ENCODE data around the gene CDK15. TPM values are rescaled to one million over a fixed set of nuclear protein-coding genes. Genes with fewer than 3 reads are reported as not detected.
A peak's percentile ranks its signal among the peaks of the same experiment; 100 is the strongest.
"Not testable (repeated sequence)": the region's sequence is repeated elsewhere in the genome, so short reads cannot be mapped to it uniquely, and the experiment has no call there.

The CDK15 gene
- total RNA-seq, 1 donor from 2014 or later = 0.70 TPM

- not testable (repeated sequence) for H3K36me3 Mint-ChIP-seq (ENCODE audit: unreplicated experiment); DNase-seq (ENCODE audit: extremely low spot score, unreplicated experiment); H3K27me3 Mint-ChIP-seq (ENCODE audit: unreplicated experiment); H3K4me3 Mint-ChIP-seq (ENCODE audit: unreplicated experiment); H3K9me3 Mint-ChIP-seq (ENCODE audit: unreplicated experiment)
- TF ChIP-seq, protein P1, sequence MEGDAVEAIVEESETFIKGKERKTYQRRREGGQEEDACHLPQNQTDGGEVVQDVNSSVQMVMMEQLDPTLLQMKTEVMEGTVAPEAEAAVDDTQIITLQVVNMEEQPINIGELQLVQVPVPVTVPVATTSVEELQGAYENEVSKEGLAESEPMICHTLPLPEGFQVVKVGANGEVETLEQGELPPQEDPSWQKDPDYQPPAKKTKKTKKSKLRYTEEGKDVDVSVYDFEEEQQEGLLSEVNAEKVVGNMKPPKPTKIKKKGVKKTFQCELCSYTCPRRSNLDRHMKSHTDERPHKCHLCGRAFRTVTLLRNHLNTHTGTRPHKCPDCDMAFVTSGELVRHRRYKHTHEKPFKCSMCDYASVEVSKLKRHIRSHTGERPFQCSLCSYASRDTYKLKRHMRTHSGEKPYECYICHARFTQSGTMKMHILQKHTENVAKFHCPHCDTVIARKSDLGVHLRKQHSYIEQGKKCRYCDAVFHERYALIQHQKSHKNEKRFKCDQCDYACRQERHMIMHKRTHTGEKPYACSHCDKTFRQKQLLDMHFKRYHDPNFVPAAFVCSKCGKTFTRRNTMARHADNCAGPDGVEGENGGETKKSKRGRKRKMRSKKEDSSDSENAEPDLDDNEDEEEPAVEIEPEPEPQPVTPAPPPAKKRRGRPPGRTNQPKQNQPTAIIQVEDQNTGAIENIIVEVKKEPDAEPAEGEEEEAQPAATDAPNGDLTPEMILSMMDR (IDR thresholded peaks at IDR 0.05) = peak; percentile 57
- H3K27ac Mint-ChIP-seq (ENCODE audit: unreplicated experiment) = peak overlapping the region; percentile 92
- peaks cover 31% of the 10 kb centered on the region for H3K4me1 Mint-ChIP-seq (ENCODE audit: unreplicated experiment)
These were observed 7.4 kb upstream of the CDK15 start for GRCh38 chr2:201798914-201799285.

DNA sequence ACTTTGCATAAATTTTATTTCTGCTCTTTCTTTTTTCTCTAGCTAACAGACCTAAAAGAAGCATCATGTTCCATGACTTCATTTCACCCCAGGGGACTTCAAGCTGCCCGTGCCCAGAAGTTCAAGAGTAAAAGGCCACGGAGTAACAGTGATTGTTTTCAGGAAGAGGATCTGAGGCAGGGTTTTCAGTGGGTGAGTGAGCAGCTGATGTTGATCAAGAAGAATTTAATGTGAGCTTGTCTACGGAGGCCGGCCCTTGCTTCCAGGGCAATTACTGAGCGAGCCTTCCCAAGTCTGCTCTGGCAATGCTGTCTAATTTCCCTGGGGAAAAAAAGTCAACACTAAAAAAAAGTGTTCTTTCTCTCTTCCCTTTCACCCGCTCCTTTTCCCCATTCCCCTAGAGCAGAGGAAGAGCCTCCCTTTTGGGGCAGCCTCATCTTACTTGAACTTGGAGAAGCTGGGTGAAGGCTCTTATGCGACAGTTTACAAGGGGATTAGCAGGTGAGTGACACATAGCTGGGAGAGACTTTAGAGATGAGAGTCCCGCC is 1.2 kb downstream of the CDK15 start:
- DNase-seq (ENCODE audit: extremely low spot score, unreplicated experiment) = no peak
- H3K9me3 Mint-ChIP-seq (ENCODE audit: unreplicated experiment) = peaks cover under 1% of the 10 kb centered on the region
- H3K4me1 Mint-ChIP-seq (ENCODE audit: unreplicated experiment) = peaks cover 26% of the 10 kb centered on the region

GRCh38 chr2:201808027-201808426 is 1.7 kb downstream of the CDK15 start:
- Mint-ChIP-seq H3K27ac (ENCODE audit: unreplicated experiment) (peak overlapping the region; percentile 90), H3K36me3 (ENCODE audit: unreplicated experiment) (no peaks in the 10 kb centered on the region), H3K9me3 (ENCODE audit: unreplicated experiment) (no peaks in the 10 kb centered on the region), H3K27me3 (ENCODE audit: unreplicated experiment) (no peaks in the 10 kb centered on the region), H3K4me3 (ENCODE audit: unreplicated experiment) (peak overlapping the region; percentile 51), H3K4me1 (ENCODE audit: unreplicated experiment) (peaks cover 26% of the 10 kb centered on the region)
- TF ChIP-seq, protein P1 (IDR thresholded peaks at IDR 0.05) = no peak
- no peak for DNase-seq (ENCODE audit: extremely low spot score, unreplicated experiment)

More for the DNA sequence above, 1.2 kb downstream of the CDK15 start:
- Mint-ChIP-seq H3K36me3 (ENCODE audit: unreplicated experiment) (no peaks in the 10 kb centered on the region), H3K4me3 (ENCODE audit: unreplicated experiment) (peak overlapping the region; percentile 51), H3K27me3 (ENCODE audit: unreplicated experiment) (no peaks in the 10 kb centered on the region), H3K27ac (ENCODE audit: unreplicated experiment) (peak overlapping the region; percentile 90)
- TF ChIP-seq, protein P1 (IDR thresholded peaks at IDR 0.05) = no peak

- no peaks in the 10 kb centered on the region for H3K9me3 Mint-ChIP-seq (ENCODE audit: unreplicated experiment)
- TF ChIP-seq, protein P1 (IDR thresholded peaks at IDR 0.05) = no peak
- no peaks in the 10 kb centered on the region for H3K36me3 Mint-ChIP-seq (ENCODE audit: unreplicated experiment)
- peaks cover 39% of the 10 kb centered on the region for H3K4me1 Mint-ChIP-seq (ENCODE audit: unreplicated experiment)
- H3K27me3 Mint-ChIP-seq (ENCODE audit: unreplicated experiment) = no peaks in the 10 kb centered on the region
- DNase-seq (ENCODE audit: extremely low spot score, unreplicated experiment) = no peak
- no peak overlapping the region for H3K27ac Mint-ChIP-seq (ENCODE audit: unreplicated experiment)
- no peak overlapping the region for H3K4me3 Mint-ChIP-seq (ENCODE audit: unreplicated experiment)
These were observed 3.3 kb downstream of the CDK15 start for GRCh38 chr2:201809633-201810032.

- not testable (repeated sequence) for DNase-seq (ENCODE audit: extremely low spot score, unreplicated experiment); H3K27me3 Mint-ChIP-seq (ENCODE audit: unreplicated experiment); H3K9me3 Mint-ChIP-seq (ENCODE audit: unreplicated experiment); H3K27ac Mint-ChIP-seq (ENCODE audit: unreplicated experiment); H3K36me3 Mint-ChIP-seq (ENCODE audit: unreplicated experiment); H3K4me3 Mint-ChIP-seq (ENCODE audit: unreplicated experiment)
- peaks cover 47% of the 10 kb centered on the region for H3K4me1 Mint-ChIP-seq (ENCODE audit: unreplicated experiment)
These were observed 4.3 kb downstream of the CDK15 start for GRCh38 chr2:201810604-201811003.
